MV-4-11 (cell line): ENCODE results near the gene ZNF414.
A peak's percentile ranks its signal among the peaks of the same experiment; 100 is the strongest.

Experiments
- DNase-seq: peaks from one replicate; lab custom pipeline; 2025; lab: John Stamatoyannopoulos, UW

ZNF414 gene

DNA sequence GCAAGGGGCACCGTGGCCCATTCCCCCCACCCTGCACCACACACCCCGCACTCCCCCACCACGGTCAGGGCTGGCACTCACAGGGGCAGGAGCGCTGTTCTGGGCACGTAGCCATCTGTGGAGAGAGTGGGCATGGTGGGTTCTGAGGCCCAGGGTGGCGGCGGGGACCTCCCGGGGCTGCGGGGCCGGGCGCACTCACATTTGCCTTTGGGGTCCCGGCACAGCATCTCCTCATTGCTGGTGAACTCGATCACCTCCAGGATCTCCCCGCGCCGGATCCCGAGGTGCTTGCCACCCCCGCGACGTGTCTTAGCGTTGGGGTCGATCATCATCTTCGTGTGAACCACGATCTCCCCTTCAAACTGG is 23.6 kb downstream of the ZNF414 start:
- DNase-seq: no peak

DNA sequence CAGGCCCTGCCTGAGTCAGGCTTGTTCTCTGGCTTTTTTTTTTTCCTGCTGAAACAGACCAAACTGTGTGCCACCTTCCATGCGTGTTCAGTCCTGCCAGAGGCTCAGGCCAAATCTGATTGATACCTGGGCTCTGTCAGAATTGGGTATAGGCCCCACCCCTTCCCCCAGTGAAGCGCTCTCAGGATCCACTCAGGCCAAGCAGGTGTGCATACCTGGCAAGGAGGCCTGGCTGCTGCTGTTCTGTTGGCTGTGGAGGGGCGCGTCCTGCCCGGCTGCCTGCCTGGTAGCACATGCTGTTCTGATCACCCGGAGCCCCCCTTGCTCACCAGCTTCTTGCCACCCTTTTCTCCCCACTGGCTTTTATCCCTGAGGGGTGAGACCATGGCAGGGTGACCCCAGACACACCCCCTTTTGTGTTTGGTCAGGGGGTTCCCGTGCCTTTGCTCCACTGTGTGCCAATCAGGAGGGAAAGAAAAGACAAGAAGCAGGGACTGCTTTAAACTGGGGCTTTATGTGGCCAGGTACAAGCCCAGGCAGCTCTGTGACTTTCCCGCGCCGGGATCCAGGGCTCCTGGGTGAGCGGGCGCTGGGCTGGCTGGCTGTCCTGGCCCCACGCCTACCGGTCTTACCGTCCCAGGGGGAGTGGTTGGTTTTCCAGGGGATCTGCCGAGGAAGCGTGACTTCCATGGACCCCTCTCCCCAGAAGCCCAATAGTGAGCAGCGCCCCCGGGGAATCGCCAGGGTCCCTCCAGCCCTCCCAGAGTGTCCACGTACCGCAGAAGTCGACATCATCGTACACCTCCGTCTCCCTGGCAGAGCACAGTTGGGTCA is 24.2 kb downstream of the ZNF414 start:
- no peak for DNase-seq

DNA sequence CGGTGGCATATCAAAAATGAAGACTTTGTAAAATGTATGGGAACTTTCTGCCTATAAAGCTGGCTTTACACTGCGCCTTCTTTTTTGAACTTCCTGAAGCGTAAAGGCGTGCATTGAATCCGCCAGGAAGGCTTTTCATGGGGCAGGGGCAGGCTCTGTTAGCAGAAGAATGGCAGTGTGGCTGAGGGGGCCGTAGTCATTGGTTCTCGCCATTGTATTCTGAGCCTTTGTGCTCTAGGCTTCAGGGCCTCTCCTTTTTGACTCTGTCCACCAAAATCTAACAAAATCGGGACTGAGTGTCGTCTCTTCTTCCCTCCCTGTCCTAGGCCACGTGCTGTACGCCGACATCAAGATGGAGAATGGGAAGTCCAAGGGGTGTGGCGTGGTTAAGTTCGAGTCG is 25.6 kb downstream of the ZNF414 start:
- no peak for DNase-seq

DNA sequence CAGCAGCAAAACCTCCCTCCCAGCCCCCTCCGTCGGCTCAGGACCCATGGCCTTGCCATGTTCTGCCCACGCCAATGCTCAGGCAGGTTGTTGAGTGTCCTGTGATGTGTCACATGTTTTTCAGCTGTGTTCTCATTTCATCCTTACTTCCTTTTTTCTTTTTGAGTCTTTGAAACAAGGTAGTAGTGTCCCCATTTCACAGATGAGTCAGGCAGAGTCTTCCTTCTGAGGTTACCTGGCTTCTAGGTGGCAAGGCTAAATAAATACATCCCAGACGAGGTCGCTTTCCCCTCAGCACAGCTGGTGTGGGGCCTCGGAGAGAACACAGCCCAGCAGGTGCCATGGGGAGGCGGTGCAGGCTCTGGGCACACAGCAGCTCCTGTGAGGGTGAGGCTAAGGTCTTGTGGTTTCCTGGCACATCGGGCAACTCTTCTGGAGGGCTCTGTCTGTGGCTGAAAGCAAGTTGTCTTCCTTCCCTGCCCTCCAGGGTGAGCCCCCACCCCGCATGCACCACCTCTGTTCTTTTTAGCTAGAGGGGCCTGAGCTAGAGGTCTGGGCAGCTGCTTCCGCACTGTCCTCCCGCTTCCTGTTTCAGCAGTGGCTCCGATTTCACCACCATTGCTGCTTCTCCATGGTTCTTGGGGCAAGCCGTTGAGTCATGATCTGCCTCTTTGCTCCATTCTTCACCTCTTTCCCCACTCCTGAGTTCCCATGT is 26.7 kb downstream of the ZNF414 start:
- DNase-seq: peak; percentile 100

DNA sequence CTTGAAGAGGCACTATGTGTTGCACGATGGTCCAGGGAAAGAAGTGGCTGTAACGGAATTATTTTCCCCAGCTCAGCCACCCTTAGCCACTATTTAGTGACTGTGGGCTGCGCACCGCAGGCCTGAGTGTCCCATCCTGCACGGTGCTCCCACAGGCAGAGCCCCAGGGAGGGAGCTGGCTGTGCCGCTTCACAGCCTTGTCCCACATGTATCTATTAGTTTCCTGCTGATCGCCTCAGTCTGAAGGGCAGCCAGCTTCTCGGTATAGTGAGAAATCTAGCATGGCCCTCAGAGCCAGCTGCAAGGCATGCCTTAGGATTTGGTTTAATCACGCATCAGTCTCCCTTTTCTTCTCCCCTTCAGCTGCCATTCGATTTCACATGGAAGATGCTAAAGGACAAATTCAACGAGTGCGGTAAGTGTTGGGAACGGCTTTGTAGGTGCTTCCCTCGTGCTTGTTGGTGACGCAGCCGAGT is 27.3 kb downstream of the ZNF414 start:
- no peak for DNase-seq

DNA sequence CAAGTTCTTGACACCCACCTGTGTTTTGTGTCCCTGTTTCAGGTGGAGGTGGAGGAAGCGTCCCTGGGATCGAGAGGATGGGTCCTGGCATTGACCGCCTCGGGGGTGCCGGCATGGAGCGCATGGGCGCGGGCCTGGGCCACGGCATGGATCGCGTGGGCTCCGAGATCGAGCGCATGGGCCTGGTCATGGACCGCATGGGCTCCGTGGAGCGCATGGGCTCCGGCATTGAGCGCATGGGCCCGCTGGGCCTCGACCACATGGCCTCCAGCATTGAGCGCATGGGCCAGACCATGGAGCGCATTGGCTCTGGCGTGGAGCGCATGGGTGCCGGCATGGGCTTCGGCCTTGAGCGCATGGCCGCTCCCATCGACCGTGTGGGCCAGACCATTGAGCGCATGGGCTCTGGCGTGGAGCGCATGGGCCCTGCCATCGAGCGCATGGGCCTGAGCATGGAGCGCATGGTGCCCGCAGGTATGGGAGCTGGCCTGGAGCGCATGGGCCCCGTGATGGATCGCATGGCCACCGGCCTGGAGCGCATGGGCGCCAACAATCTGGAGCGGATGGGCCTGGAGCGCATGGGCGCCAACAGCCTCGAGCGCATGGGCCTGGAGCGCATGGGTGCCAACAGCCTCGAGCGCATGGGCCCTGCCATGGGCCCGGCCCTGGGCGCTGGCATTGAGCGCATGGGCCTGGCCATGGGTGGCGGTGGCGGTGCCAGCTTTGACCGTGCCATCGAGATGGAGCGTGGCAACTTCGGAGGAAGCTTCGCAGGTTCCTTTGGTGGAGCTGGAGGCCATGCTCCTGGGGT is 28.2 kb downstream of the ZNF414 start:
- no peak for DNase-seq

DNA sequence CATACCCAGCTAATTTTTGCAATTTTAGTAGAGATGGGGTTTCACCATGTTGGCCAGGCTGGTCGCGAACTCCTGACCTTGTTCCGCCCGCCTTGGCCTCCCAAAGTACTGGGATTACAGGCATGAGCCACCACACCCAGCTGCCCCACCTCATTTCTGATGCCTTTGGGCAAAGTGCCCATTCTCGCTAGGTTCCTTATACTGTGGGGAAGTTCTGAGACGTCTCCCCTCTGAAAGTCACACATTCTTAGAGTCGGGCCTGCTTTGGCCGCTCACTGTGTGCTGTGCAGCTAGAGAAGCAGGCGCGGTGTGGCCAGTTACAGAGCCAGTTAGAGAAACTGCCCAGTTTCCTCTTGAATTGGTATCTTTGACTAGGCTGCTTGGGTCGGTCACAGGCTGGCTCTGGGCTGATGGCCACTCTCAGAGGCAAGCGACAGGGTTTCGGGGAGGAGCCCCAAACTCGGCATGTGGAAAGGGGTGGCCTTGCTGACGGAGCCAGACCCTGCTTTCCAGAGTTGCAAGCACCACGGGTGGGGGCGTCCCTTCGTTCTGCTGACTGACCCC is 29.6 kb downstream of the ZNF414 start:
- peak; percentile 92 for DNase-seq

DNA sequence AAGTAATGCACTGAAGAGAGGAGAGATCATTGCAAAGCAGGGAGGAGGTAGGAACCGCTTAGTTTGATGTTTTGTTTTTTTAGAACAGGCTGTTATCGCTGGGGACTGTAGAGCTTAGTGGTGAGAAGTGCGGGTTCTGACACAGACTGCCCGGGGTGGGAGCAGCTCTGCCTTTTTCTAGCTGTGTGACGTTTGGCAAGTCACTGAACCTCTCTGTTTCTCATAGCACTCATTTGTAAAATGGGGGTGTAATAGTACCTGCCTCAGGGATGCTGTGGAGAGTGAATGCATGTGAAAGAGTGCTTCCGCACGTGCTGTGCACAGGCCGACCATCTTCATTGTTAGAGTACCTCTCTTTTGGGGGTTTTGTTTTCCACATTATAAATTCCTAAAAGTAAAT is 30.8 kb downstream of the ZNF414 start:
- no peak for DNase-seq

DNA sequence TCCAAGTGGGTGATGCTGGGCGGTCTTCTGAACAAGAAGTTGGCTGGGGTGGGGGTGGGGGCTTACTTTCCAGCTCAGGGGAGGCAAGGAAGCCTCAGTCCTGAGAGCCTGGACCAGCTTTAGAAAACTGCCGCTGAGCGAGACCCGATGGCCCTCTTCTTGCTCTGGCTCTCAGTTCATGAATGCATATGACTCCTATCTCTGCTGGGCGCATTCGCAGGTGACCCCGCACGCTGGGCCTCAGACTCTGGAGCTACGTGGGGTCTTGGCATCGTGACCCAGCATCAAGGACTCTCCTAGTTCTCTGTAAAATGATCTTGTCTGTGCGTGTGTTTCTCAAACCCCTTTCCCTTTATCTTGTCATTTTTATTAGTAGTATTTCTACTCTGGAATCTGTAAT is 31.3 kb downstream of the ZNF414 start:
- no peak for DNase-seq

DNA sequence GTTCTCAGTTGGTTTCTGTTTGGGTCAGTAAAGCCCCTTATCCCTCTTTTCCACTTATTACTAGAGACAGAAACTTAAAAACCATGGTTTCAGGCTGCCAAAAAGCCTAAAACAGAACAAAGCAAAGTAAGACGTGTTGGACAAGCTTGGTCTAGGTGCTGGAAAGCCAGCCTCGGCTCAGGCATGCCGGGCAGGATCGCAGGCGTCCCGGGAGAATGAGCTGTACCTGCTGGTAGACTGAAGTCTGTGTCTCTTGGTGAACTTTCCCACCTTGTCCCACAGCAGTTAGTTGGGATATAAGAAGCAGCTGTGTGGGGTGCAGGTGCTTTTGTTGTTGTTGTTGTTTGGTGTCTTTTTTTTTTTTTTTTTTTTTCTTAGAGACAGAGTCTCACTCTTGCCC is 32.4 kb downstream of the ZNF414 start:
- no peak for DNase-seq

DNA sequence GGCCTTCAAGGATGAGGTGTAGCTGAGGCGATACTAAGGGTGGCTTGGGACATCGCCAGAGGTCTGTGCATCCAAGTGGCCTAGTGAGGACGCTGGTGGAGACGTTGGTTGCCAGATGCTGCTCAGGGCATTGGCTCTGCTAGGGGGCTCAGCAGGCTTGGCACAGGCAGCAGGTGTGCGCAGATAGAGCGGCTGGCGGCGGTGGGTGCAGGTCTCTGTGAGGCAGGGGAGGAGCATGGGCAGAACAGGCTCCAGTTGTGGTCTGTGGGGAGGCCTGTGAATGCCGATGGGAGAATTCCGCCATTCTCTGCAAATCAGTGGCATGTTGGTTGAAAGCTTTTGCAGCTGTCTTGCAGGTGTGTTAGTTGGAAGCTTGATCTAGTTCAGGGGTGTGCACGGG is 32.8 kb downstream of the ZNF414 start:
- DNase-seq: no peak

DNA sequence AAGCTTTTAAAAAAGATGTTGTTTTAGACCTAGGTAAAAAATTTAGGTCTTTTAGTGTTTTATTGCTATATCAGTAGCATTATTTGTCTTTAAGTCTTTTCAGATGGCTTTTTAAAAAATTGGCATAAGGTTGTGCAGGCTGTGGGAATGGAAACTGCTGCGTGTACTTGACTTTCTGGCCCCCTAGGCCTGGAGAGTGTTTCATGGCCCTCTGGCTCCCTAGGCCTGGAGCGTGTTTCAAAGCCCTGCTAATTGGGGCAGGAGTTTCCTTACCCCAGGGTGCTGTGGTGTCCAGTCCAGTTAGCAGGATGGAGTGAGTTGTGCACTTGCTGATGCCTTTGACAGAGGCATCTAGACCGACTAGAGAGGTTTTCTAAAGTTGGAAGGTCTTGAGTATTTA is 35.4 kb downstream of the ZNF414 start:
- no peak for DNase-seq

DNA sequence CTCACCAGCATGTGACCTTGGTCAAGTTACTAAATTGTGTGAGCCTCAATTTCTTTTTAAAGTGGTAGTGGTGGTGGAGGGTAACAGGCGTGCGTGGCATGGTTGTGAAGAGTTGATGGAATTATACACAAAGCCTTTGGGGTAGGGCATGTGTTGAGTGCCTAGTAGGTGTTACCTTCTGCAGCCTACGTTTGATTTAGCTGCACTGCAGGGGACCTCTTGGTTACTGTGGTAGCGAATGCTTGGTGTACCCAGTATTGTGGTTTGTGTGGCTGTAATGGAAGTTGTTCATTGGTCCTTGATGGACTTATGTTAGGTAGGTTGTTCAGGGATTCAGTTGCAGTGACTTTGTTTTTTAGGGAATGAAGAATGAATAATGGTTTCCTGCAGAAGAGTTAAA is 36.1 kb downstream of the ZNF414 start:
- no peak for DNase-seq

DNA sequence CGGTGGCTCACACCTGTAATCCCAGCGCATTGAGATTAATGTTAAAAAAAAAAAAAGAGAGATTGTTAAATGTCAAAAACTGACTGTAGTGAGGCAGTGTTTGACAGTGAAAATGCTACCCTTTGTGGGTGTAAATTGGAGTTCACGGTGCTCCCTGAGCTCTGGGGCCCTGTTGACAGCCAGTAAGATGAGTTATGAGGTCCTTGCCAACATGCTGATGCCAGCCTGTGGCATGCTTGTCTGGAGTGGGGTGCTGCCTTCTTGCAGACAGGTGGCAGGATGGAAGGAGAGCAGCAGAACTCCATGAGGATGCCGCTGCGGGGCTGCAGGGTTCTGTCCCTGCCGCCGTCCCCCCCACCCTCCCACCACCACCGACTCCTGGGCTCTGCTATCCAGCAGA is 37.4 kb downstream of the ZNF414 start:
- DNase-seq: no peak

DNA sequence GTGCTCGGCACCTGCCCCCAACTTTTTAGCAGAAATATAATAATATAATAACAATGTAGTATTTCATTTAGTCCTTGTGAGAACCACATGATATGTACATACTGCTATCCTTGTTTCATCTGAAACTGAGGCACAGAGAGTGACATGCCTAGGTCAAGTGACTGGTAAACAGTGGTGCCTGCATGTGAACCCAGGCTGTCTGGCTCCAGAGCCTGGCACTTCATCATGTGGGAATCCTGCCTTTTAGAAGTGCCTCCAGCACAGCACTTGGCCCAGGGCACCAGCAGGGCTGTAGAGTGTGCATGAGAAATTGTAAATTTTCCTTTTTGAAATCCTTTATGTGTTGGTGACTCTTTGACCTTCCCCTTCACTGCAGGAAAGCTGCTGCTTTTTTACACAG is 39.0 kb downstream of the ZNF414 start:
- DNase-seq: no peak

DNA sequence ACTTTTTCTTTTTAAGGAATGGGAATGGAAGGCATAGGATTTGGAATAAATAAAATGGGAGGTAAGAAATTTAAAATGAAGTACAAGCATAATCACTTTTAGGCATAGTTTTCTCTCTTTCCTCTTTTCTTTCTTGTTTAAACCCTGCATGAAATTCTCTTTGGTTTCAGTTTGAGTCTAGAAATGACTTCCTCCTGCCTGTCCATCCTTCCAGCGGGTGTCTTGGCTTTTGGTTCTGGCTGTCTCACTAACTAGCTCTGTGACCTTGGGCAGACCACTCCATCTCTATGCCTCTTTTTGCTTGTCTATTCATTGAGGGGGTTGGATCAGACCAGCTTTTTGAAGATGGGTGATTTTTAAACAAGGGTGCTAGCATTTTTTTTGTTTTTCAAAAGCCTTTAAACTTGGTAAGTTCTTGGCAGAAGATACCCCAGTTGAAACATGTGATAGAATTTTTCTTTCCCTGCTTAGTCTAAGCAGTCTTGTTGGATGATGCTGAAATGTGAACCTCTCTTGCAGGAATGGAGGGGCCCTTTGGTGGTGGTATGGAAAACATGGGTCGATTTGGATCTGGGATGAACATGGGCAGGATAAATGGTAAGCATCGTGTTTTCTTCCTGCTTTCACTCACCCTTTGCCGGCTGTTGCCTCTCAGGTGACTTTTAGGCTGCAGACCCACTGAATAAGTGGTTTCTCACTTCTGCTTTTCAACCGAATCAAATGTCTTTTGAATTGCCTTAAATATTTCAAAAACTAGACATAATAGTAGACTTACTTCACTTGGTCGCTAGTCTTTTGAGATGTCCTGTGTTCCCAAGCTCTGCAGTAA is 40.1 kb downstream of the ZNF414 start:
- peak; percentile 74 for DNase-seq

DNA sequence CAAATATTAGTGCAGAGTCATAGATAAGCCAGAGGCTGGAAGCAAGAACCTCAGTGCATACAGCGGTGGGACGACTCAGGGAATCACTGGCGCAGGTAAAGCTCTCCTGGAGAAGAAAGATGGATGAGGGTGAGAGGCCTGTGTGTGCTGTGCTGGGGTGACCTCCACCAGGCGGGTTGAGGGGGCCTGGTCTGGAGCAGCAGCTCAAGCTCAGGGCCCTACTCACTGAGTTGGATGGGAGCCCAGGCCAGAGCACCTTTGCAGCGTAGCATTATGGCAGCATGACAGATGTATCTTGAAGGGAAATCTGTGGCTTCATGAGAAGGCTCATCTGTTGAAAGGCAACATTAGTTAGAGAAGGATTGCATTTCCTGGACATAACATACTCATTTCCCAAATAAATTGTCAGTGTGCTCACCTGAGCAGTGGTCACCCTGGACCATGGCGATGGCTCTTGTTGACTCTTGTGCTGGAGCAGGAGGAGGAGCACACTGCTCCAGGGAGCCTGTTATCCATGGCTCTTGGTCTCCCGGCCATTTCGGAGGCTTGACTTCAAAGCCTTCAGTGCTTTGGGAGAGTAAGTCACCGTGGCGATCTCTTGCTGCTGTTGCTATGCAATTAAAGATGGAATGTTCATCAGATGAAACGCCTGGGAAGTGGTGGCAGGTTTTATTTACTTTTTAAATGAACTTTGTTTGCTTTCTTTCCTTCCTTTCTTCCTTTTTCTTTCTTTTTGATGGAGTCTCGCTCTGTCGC is 44.2 kb downstream of the ZNF414 start:
- DNase-seq: no peak

DNA sequence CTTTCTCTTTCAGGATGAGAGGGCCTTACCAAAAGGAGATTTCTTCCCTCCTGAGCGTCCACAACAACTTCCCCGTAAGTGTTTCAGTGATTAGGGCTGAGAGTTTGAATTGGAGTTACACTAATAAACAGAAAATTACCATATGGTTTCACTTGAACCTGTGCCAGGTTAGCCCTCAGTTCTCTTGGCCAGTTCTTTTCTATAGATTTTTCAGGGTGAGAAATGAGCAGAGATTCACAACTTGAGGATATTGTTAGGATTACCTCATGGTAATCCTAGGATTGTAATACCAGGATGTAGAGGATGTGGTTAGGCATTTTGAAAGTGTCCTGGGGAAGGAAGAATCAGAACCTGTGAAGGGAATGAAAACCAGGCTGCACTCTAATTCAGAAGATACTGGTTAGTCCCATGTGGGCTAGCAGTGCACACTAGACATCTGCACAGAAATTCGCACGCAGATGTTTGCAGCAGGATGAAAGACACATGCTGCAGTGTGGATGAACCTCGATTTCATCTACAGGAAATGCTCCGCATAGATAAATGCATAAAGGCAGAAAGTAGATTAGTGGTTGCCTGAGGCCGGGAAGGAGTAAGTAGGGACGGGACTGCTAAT is 45.1 kb downstream of the ZNF414 start:
- no peak for DNase-seq

DNA sequence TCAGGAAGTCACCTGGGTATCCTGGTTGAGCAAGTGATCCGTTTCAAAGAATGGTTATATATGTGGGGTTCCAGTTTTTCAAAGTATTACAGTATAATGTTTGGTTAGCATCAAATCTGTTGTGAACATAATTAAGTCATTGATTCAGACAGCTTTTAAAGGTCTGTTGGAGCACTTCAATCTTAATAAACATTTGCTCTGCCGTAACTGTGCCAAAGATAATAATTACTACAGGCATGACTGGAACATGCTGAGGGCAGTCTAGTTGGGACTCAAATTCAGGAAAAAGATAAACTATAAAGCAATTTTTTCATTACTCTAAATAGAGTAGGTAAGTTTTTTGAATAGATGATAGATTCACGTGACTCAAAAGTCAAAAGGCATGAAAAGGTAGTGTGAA is 45.8 kb downstream of the ZNF414 start:
- no peak for DNase-seq

DNA sequence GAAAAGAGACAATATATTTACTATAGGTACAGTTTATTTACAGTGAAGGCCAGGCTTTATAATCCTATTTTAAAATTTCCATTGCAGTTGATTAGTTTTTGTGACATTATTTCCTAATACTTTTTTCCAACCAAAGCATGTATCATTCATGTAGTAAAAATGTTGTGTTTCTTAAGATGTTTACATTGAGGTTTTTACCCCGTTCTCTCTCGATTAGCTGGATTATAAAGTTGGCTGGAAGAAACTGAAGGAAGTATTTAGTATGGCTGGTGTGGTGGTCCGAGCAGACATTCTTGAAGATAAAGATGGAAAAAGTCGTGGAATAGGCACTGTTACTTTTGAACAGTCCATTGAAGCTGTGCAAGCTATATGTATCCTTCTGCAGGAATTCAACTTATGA is 47.9 kb downstream of the ZNF414 start:
- no peak for DNase-seq
